Neural cell (in vitro differentiated cells): ENCODE results near the gene PRKAR1A. TPM values are rescaled to one million over a fixed set of nuclear protein-coding genes. Genes with fewer than 3 reads are reported as not detected.
"Not testable (repeated sequence)": the region's sequence is repeated elsewhere in the genome, so short reads cannot be mapped to it uniquely, and the experiment has no call there.

Experiments
- H2AFZ ChIP-seq: fragments of 200-600, 300-800 bp; sonication (generic), shearing (Covaris generic); 2 replicates; pipeline ENCODE4 v1.6.0; 2014; ENCODE audit warnings: low read depth, mild to moderate bottlenecking, antibody characterized with exemption, low read length, moderate library complexity
- H3F3A ChIP-seq: fragments of 200-600 bp; shearing (Covaris generic); 2 replicates; pipeline ENCODE4 v1.6.1; 2016; ENCODE audit warnings: mild to moderate bottlenecking, moderate library complexity, mixed read lengths, antibody characterized with exemption, low read length; ENCODE audit not compliant: insufficient read depth, poor library complexity, severe bottlenecking
- H3K27ac ChIP-seq: fragments of 200-600, 300-800 bp; sonication (generic), shearing (Covaris generic); 2 replicates; pipeline ENCODE4 v1.5.1; 2014; ENCODE audit warnings: mild to moderate bottlenecking, low read length, moderate library complexity
- H3K27me3 ChIP-seq: fragments of 300-800, 200-600 bp; sonication (generic), shearing (Covaris generic); 2 replicates; pipeline ENCODE4 v1.6.0; 2014; ENCODE audit warnings: mild to moderate bottlenecking, low read depth, low read length, moderate library complexity; ENCODE audit not compliant: insufficient read depth
- H3K36me3 ChIP-seq: fragments of 300-800, 200-600 bp; sonication (generic), shearing (Covaris generic); 2 replicates; pipeline ENCODE4 v1.5.1; 2014; ENCODE audit warnings: mild to moderate bottlenecking, antibody characterized with exemption, low read length, moderate library complexity; ENCODE audit not compliant: insufficient read depth
- H3K4me2 ChIP-seq: fragments of 300-800, 200-600 bp; sonication (generic), shearing (Covaris generic); 2 replicates; pipeline ENCODE4 v1.6.0; 2014; ENCODE audit warnings: mild to moderate bottlenecking, low read length
- H3K4me3 ChIP-seq: fragments of 300-800, 200-600 bp; sonication (generic), shearing (Covaris generic); 2 replicates; pipeline ENCODE4 v1.5.1; 2014; ENCODE audit warnings: mild to moderate bottlenecking, low read length, moderate library complexity
- H3K79me2 ChIP-seq: fragments of 200-600 bp; shearing (Covaris generic); replicated peaks from 2 replicates; pipeline ENCODE4 v1.6.0; 2014; ENCODE audit warnings: mild to moderate bottlenecking, low read length, moderate library complexity; ENCODE audit not compliant: insufficient read depth
- H3K9ac ChIP-seq: fragments of 300-800, 200-600 bp; sonication (generic), shearing (Covaris generic); 2 replicates; pipeline ENCODE4 v1.6.1; 2016; ENCODE audit warnings: mild to moderate bottlenecking, low read length, mixed read lengths
- H3K9me2 ChIP-seq: fragments of 200-600 bp; shearing (Covaris generic); 2 replicates; pipeline ENCODE4 v1.6.1; 2016; ENCODE audit warnings: mild to moderate bottlenecking, low read length, mixed read lengths; ENCODE audit not compliant: insufficient read depth
- H3K9me3 ChIP-seq: fragments of 200-600, 300-800 bp; sonication (generic), shearing (Covaris generic); 2 replicates; pipeline ENCODE4 v1.6.1; 2016; ENCODE audit warnings: mild to moderate bottlenecking, mixed run types, low read length, moderate library complexity, mixed read lengths
- H4K20me1 ChIP-seq: fragments of 200-600 bp; shearing (Covaris generic); 2 replicates; pipeline ENCODE4 v1.6.1; 2016; ENCODE audit warnings: mild to moderate bottlenecking, mixed run types; ENCODE audit not compliant: insufficient read depth
- EP300 ChIP-seq: fragments of 450-650 bp; conservative IDR thresholded peaks from 2 replicates; pipeline ENCODE4 v1.6.1; 2014; ENCODE audit warnings: antibody characterized with exemption, mild to moderate bottlenecking, moderate library complexity; ENCODE audit not compliant: poor library complexity, severe bottlenecking
- EZH2 ChIP-seq: fragments of 200-600, 300-800 bp; shearing (Covaris generic), sonication (generic); IDR thresholded peaks from 2 replicates; pipeline ENCODE4 v1.6.1; 2014; ENCODE audit warnings: antibody characterized with exemption, low read length, borderline replicate concordance, mild to moderate bottlenecking; ENCODE audit not compliant: insufficient read depth, poor library complexity, severe bottlenecking
- MXI1 ChIP-seq: fragments of 450-650 bp; conservative IDR thresholded peaks from 2 replicates; pipeline ENCODE4 v1.6.1; 2014; ENCODE audit warnings: antibody characterized with exemption, mild to moderate bottlenecking; ENCODE audit not compliant: poor library complexity, severe bottlenecking
- POLR2AphosphoS5 ChIP-seq: IDR thresholded peaks from 2 replicates; pipeline ENCODE4 v1.6.1; 2012
- RAD21 ChIP-seq: fragments of 450-650 bp; conservative IDR thresholded peaks from 2 replicates; pipeline ENCODE4 v1.6.1; 2014; ENCODE audit warnings: antibody characterized with exemption, mild to moderate bottlenecking, moderate library complexity
- SMC3 ChIP-seq: fragments of 450-650 bp; conservative IDR thresholded peaks from 2 replicates; pipeline ENCODE4 v1.6.1; 2014; ENCODE audit warnings: antibody characterized with exemption, mild to moderate bottlenecking, moderate library complexity; ENCODE audit not compliant: poor library complexity
- TAF1 ChIP-seq: IDR thresholded peaks from 2 replicates; pipeline ENCODE4 v1.6.1; 2012; ENCODE audit warnings: low read depth
- polyA plus RNA-seq: library from polyadenylated mRNA; depleted of rRNA; stranded (reverse); fragments of >200 nt; gene quantifications from 2 replicates; pipeline ENCODE4 v1.2.3, GENCODE V29; 2014
- TF ChIP-seq, protein P1 (sequence below): fragments of 450-650 bp; IDR thresholded peaks from 2 replicates; pipeline ENCODE4 v1.5.1; 2014; ENCODE audit warnings: antibody characterized with exemption, mild to moderate bottlenecking, moderate library complexity; ENCODE audit not compliant: poor library complexity, severe bottlenecking
- TF ChIP-seq, protein P2 (sequence below): IDR thresholded peaks from 2 replicates; pipeline ENCODE4 v1.6.1; 2012; ENCODE audit warnings: borderline replicate concordance

Gene PRKAR1A
- polyA plus RNA-seq, 1 donor from 2014 or later = 539 TPM

DNA sequence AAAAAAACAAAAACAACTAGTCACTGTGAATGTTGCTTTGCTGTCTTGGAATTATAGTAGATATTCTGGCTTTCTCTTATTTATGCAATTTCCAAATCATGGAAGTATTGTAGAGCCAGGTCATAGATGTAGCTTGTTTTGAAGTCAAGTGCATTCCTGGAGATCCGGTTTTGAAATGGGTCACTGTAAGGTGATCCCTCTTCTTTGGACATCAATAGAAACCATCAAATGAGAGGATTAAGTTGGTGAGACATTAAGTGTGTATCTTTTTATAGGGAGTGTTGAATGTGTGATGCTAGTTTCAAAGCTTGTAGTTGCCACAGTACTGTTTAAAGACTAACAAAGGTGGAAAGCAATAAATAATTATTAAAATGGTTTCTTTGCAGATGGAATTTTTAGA lies 4.5 kb downstream of the PRKAR1A start:
- Histone ChIP-seq H3K79me2 (peaks cover 50% of the 10 kb centered on the region), H3K9me2 (no peaks in the 10 kb centered on the region), H3K36me3 (peaks cover 9% of the 10 kb centered on the region), H3K9ac (no peak overlapping the region), H3F3A (no peaks in the 10 kb centered on the region), H4K20me1 (peaks cover 21% of the 10 kb centered on the region), H2AFZ (no peak overlapping the region), H3K9me3 (no peaks in the 10 kb centered on the region), H3K27ac (no peak overlapping the region), H3K27me3 (no peaks in the 10 kb centered on the region), H3K4me2 (no peak overlapping the region), H3K4me3 (no peak overlapping the region)
- TF ChIP-seq RAD21 = no peak
- no peak for TF ChIP-seq EP300
- no peak for TF ChIP-seq EZH2
- TF ChIP-seq, protein P1, sequence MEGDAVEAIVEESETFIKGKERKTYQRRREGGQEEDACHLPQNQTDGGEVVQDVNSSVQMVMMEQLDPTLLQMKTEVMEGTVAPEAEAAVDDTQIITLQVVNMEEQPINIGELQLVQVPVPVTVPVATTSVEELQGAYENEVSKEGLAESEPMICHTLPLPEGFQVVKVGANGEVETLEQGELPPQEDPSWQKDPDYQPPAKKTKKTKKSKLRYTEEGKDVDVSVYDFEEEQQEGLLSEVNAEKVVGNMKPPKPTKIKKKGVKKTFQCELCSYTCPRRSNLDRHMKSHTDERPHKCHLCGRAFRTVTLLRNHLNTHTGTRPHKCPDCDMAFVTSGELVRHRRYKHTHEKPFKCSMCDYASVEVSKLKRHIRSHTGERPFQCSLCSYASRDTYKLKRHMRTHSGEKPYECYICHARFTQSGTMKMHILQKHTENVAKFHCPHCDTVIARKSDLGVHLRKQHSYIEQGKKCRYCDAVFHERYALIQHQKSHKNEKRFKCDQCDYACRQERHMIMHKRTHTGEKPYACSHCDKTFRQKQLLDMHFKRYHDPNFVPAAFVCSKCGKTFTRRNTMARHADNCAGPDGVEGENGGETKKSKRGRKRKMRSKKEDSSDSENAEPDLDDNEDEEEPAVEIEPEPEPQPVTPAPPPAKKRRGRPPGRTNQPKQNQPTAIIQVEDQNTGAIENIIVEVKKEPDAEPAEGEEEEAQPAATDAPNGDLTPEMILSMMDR = no peak
- no peak for TF ChIP-seq POLR2AphosphoS5
- no peak for TF ChIP-seq MXI1

DNA sequence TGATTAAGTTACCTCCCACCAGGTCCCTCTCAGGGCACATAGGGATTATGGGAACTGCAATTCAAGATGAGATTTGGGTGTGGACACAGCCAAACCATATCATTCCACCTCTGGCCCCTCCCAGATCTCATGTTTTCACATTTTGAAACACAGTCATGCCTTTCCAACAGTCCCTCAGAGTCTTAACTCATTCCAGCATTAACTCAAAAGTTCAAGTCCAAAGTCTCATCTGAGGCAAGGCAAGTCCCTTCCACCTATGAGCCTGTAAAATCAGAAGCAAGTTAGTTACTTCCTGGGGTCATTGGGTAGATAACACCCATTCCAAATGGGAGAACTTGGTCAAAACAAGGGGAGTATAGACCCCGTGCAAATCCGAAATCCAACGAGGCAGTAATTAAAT lies 5.4 kb downstream of the PRKAR1A start:
- H3K36me3 ChIP-seq, H3K27ac ChIP-seq, H3K4me2 ChIP-seq, H3K4me3 ChIP-seq, H3K27me3 ChIP-seq, H3K9me3 ChIP-seq, H3F3A ChIP-seq, H3K9ac ChIP-seq, H2AFZ ChIP-seq, H3K9me2 ChIP-seq: not testable (repeated sequence)
- Histone ChIP-seq H4K20me1 (peaks cover 21% of the 10 kb centered on the region), H3K79me2 (peaks cover 52% of the 10 kb centered on the region)

DNA sequence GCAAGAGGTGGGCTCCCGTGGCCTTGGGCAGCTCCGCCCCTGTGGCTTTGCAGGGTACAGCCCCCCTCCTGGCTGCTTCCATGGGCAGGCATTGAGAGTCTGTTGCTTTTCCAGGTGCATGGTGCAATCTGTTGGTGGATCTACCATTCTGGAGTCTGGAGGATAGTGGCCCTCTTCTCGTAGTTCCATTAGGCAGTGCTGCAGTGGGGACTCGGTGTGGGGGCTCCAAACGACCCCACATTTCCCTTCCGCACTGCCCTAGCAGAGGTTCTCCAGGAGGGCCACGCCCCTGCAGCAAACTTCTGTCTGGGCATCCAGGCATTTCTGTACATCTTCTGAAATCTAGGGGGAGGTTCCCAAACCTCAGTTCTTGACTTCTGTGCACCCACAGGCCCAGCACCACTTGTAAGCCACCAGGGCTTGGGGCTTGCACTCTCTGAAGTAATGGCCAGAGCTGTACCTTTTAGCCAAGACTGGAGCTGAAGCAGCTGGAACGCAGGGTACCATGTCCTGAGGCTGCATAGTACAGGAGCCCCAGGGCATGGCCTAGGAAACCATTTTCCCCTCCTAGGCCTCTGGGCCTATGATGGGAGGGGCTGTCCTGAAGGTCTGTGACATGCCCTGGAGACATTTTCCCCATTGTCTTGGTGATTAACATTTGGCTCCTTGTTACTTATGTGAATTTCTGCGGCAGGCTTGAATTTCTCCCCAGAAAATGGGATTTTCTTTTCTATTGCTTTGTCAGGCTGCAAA lies 6.0 kb downstream of the PRKAR1A start:
- Histone ChIP-seq H3K4me3 (no peak overlapping the region), H3F3A (no peaks in the 10 kb centered on the region), H3K27me3 (no peaks in the 10 kb centered on the region), H3K36me3 (peaks cover 9% of the 10 kb centered on the region), H3K9ac (no peak overlapping the region), H4K20me1 (peaks cover 17% of the 10 kb centered on the region), H3K27ac (no peak overlapping the region), H3K9me3 (no peaks in the 10 kb centered on the region), H3K4me2 (no peak overlapping the region), H3K9me2 (no peaks in the 10 kb centered on the region), H3K79me2 (peaks cover 46% of the 10 kb centered on the region), H2AFZ (no peak overlapping the region)
- no peak for TF ChIP-seq SMC3
- TF ChIP-seq, protein P2, sequence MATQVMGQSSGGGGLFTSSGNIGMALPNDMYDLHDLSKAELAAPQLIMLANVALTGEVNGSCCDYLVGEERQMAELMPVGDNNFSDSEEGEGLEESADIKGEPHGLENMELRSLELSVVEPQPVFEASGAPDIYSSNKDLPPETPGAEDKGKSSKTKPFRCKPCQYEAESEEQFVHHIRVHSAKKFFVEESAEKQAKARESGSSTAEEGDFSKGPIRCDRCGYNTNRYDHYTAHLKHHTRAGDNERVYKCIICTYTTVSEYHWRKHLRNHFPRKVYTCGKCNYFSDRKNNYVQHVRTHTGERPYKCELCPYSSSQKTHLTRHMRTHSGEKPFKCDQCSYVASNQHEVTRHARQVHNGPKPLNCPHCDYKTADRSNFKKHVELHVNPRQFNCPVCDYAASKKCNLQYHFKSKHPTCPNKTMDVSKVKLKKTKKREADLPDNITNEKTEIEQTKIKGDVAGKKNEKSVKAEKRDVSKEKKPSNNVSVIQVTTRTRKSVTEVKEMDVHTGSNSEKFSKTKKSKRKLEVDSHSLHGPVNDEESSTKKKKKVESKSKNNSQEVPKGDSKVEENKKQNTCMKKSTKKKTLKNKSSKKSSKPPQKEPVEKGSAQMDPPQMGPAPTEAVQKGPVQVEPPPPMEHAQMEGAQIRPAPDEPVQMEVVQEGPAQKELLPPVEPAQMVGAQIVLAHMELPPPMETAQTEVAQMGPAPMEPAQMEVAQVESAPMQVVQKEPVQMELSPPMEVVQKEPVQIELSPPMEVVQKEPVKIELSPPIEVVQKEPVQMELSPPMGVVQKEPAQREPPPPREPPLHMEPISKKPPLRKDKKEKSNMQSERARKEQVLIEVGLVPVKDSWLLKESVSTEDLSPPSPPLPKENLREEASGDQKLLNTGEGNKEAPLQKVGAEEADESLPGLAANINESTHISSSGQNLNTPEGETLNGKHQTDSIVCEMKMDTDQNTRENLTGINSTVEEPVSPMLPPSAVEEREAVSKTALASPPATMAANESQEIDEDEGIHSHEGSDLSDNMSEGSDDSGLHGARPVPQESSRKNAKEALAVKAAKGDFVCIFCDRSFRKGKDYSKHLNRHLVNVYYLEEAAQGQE = no peak
- no peak for TF ChIP-seq EZH2
- TF ChIP-seq POLR2AphosphoS5 = no peak
- TF ChIP-seq, protein P1 = no peak
- no peak for TF ChIP-seq RAD21
- TF ChIP-seq MXI1 = no peak
- no peak for TF ChIP-seq TAF1
- no peak for TF ChIP-seq EP300

DNA sequence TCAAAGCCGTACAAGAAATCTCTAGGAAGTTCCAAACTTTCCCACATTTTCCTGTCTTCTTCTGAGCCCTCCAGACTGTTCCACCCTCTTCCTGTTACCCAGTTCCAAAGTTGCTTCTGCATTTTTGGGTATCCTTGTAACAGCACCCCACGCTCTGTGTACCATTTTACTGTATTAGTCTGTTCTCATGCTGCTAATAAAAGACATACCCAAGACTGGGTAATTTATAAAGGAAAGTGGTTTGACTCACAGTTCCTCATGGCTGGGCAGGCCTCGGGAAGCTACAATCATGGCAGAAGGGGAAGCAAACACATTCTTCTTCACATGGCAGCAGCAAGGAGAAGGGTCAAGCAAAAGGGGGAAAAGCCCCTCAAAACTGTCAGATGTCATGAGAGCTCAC lies 6.8 kb downstream of the PRKAR1A start:
- H3K9ac ChIP-seq, H4K20me1 ChIP-seq, H2AFZ ChIP-seq, H3K9me3 ChIP-seq, H3K27ac ChIP-seq, H3K36me3 ChIP-seq, H3K27me3 ChIP-seq, H3K4me2 ChIP-seq, H3K9me2 ChIP-seq, H3K4me3 ChIP-seq, H3F3A ChIP-seq: not testable (repeated sequence)
- H3K79me2 ChIP-seq = peaks cover 38% of the 10 kb centered on the region
